ENCODE data around the gene MBOAT1. TPM values are rescaled to one million over a fixed set of nuclear protein-coding genes. Genes with fewer than 3 reads are reported as not detected.

MBOAT1 gene
- total and polyA plus RNA-seq, 7 donors: 0.31 to 2.7 (median 0.84) TPM

GRCh38 chr6:20211941-20212391 is 303 bp downstream of the MBOAT1 start:
- ATAC-seq (peak in 1 of 4 donors; percentile 17), DNase-seq (no peak)
- intact Hi-C loops (cut with DNase I): loop anchor here in 1 of 2 donors (5.0 kb wide), 1 partner anchor 45 kb away; no protein-coding TSS in a partner anchor
- peak overlapping the region; percentile 71 for H3K27ac ChIP-seq
- 1 to 2% (median 1%) methylated on average over 27 to 37 of the region's 37 CpGs for WGBS, 3 donors
- peaks cover 6% of the 10 kb centered on the region for H3K4me1 ChIP-seq
- no peaks in the 10 kb centered on the region for H3K27me3 ChIP-seq (ENCODE audit: insufficient read depth in 3 of 3, low read length in 2 of 3)
- no peak for TF ChIP-seq CTCF (IDR thresholded peaks at IDR 0.05)
- H3K36me3 ChIP-seq (ENCODE audit: insufficient read depth in 1 of 2, low read depth in 1 of 2): no peaks in the 10 kb centered on the region
- H3K9me3 ChIP-seq: no peaks in the 10 kb centered on the region
- peak overlapping the region; percentile 79 for H3K4me3 ChIP-seq

GRCh38 chr6:20211037-20211940 is 980 bp downstream of the MBOAT1 start:
- no peak overlapping the region for H3K27ac ChIP-seq
- 21 to 31% (median 21%) methylated on average over 17 of the region's 17 CpGs for WGBS, 3 donors
- H3K4me3 ChIP-seq: peak overlapping the region; percentile 79
- no peaks in the 10 kb centered on the region for H3K36me3 ChIP-seq (ENCODE audit: insufficient read depth in 1 of 2, low read depth in 1 of 2)
- DNase-seq (no peak), ATAC-seq (no peak)
- TF ChIP-seq CTCF (IDR thresholded peaks at IDR 0.05): no peak
- peaks cover 6% of the 10 kb centered on the region for H3K4me1 ChIP-seq
- intact Hi-C loops (cut with DNase I): loop anchor here in 1 of 2 donors (5.0 kb wide), 1 partner anchor 44 kb away; no protein-coding TSS in a partner anchor
- no peaks in the 10 kb centered on the region for H3K9me3 ChIP-seq
- no peaks in the 10 kb centered on the region for H3K27me3 ChIP-seq (ENCODE audit: insufficient read depth in 3 of 3, low read length in 2 of 3)

GRCh38 chr6:20210158-20210557 is 2.1 kb downstream of the MBOAT1 start:
- 40 to 64% (median 40%) methylated on average over 3 of the region's 3 CpGs for WGBS, 3 donors
- no peak for TF ChIP-seq CTCF (IDR thresholded peaks at IDR 0.05)
- no peak for ATAC-seq
- peaks cover 6% of the 10 kb centered on the region for H3K4me1 ChIP-seq
- no peak overlapping the region for H3K4me3 ChIP-seq
- DNase-seq: no peak
- H3K36me3 ChIP-seq (ENCODE audit: insufficient read depth in 1 of 2, low read depth in 1 of 2): no peaks in the 10 kb centered on the region
- no peaks in the 10 kb centered on the region for H3K27me3 ChIP-seq (ENCODE audit: insufficient read depth in 3 of 3, low read length in 2 of 3)
- no peak overlapping the region for H3K27ac ChIP-seq
- intact Hi-C loops (cut with DNase I): loop anchor here in 1 of 2 donors (5.0 kb wide), 1 partner anchor 43 kb away; no protein-coding TSS in a partner anchor
- H3K9me3 ChIP-seq: no peaks in the 10 kb centered on the region

GRCh38 chr6:20208687-20209378 is 3.4 kb downstream of the MBOAT1 start:
- Histone ChIP-seq H3K27me3 (ENCODE audit: insufficient read depth in 3 of 3, low read length in 2 of 3) (no peaks in the 10 kb centered on the region), H3K4me1 (peaks cover 6% of the 10 kb centered on the region), H3K27ac (no peak overlapping the region)

More at GRCh38 chr6:20208687-20209378, 3.4 kb downstream of the MBOAT1 start:
- ATAC-seq: no peak
- Histone ChIP-seq H3K9me3 (no peaks in the 10 kb centered on the region), H3K4me3 (no peak overlapping the region), H3K36me3 (ENCODE audit: insufficient read depth in 1 of 2, low read depth in 1 of 2) (no peaks in the 10 kb centered on the region)
- intact Hi-C loops (cut with DNase I): no loop called here
- DNase-seq: no peak
- 86 to 89% (median 86%) methylated on average over 2 of the region's 2 CpGs for WGBS, 3 donors
- no peak for TF ChIP-seq CTCF (IDR thresholded peaks at IDR 0.05)
